Activated naive CD8-positive, alpha-beta T cell treated with anti-CD3 and anti-CD28 coated beads, Interleukin-2, amount 10 ng/mL, durations not matched to agents 7 days and 5 days (primary cell): ENCODE results near the gene FBXO46. TPM values are rescaled to one million over a fixed set of nuclear protein-coding genes. Genes with fewer than 3 reads are reported as not detected.

ENCODE experiments used
- ATAC-seq: fragments of 150-1000 bp; cut with Tn5 transposase; one replicate; pipeline ENCODE4 v1.10.0; 2021; ENCODE audit warnings: low read depth, moderate library complexity
- POLR2A ChIA-PET: fragments of 350-600 bp; sonication (Branson Sonifier 250); formaldehyde crosslinking; loops from one replicate; lab custom pipeline; 2021; ENCODE audit warnings: antibody characterized with exemption; lab: Charles Lee
- DNase-seq: peaks from one replicate; pipeline ENCODE4 v3.0.0; 2021
- H3K27ac Mint-ChIP-seq: one replicate; pipeline ENCODE4 v1.8.0; 2022; ENCODE audit warnings: mild to moderate bottlenecking, mixed read lengths
- H3K27me3 Mint-ChIP-seq: one replicate; pipeline ENCODE4 v1.8.0; 2022; ENCODE audit warnings: mild to moderate bottlenecking, moderate library complexity, mixed read lengths
- H3K36me3 Mint-ChIP-seq: one replicate; pipeline ENCODE4 v1.8.0; 2021; ENCODE audit warnings: mild to moderate bottlenecking, mixed read lengths
- H3K4me1 Mint-ChIP-seq: one replicate; pipeline ENCODE4 v1.8.0; 2021; ENCODE audit warnings: mixed read lengths
- H3K4me3 Mint-ChIP-seq: one replicate; pipeline ENCODE4 v1.8.0; 2022; ENCODE audit warnings: mild to moderate bottlenecking, moderate library complexity, mixed read lengths
- H3K9me3 Mint-ChIP-seq: one replicate; pipeline ENCODE4 v1.8.0; 2021; ENCODE audit warnings: mixed read lengths
- total RNA-seq, 2 experiments: library from RNA; stranded (reverse); gene quantifications; one replicate each; pipeline ENCODE4 v1.2.3, GENCODE V29; 2021

FBXO46 gene
- total RNA-seq, 2 experiments from 2014 or later: 29.9 to 35.5 TPM

- peaks cover 12% of the 10 kb centered on the region for H3K4me1 Mint-ChIP-seq
- peak overlapping the region; percentile 88 for H3K27ac Mint-ChIP-seq
- H3K9me3 Mint-ChIP-seq: no peaks in the 10 kb centered on the region
- H3K27me3 Mint-ChIP-seq: peaks cover 2% of the 10 kb centered on the region
- ATAC-seq (peak; percentile 88), DNase-seq (peak; percentile 94)
- H3K4me3 Mint-ChIP-seq: peak overlapping the region; percentile 86
- POLR2A ChIA-PET: interaction anchor here (0.6 to 1.6 kb wide), 3 partner anchors 11 to 250 kb away, joined by 3 to 5 read pairs (median 5); partner anchors contain the start of genes QPCTL and SNRPD2
- H3K36me3 Mint-ChIP-seq: peaks cover 5% of the 10 kb centered on the region
Measured at GRCh38 chr19:45681391-45682015, 49.2 kb downstream of the FBXO46 start.

GRCh38 chr19:45677351-45678230, 53.1 kb downstream of the FBXO46 start:
- DNase-seq: peak; percentile 82
- peak; percentile 59 for ATAC-seq
- Mint-ChIP-seq H3K27me3 (peaks cover 6% of the 10 kb centered on the region), H3K4me1 (peaks cover 13% of the 10 kb centered on the region), H3K4me3 (peak overlapping the region; percentile 89), H3K9me3 (no peaks in the 10 kb centered on the region), H3K27ac (peak overlapping the region; percentile 80), H3K36me3 (no peaks in the 10 kb centered on the region)
- POLR2A ChIA-PET: interaction anchor here (0.7 to 2.6 kb wide), 4 partner anchors 10 to 40 kb away, joined by 3 to 18 read pairs (median 5); partner anchors contain the start of genes GIPR, QPCTL and SNRPD2

- H3K36me3 Mint-ChIP-seq: no peaks in the 10 kb centered on the region
- peaks cover 11% of the 10 kb centered on the region for H3K4me1 Mint-ChIP-seq
- peaks cover 6% of the 10 kb centered on the region for H3K27me3 Mint-ChIP-seq
- H3K9me3 Mint-ChIP-seq: no peaks in the 10 kb centered on the region
- POLR2A ChIA-PET: interaction anchor here (1.1 to 2.6 kb wide), 3 partner anchors 15 to 41 kb away, joined by 3 to 18 read pairs (median 7); partner anchors contain the start of genes QPCTL and SNRPD2
- DNase-seq (peak; percentile 65), ATAC-seq (peak; percentile 49)
- H3K27ac Mint-ChIP-seq: peak overlapping the region; percentile 34
- peak overlapping the region; percentile 89 for H3K4me3 Mint-ChIP-seq
Measured at GRCh38 chr19:45676851-45677263, 53.8 kb downstream of the FBXO46 start.

- no peak for DNase-seq
- no peak for ATAC-seq
- POLR2A ChIA-PET: no interaction called here
- H3K4me3 Mint-ChIP-seq: no peak overlapping the region
- no peaks in the 10 kb centered on the region for H3K9me3 Mint-ChIP-seq
- H3K4me1 Mint-ChIP-seq: peaks cover 14% of the 10 kb centered on the region
- H3K36me3 Mint-ChIP-seq: no peaks in the 10 kb centered on the region
- no peak overlapping the region for H3K27ac Mint-ChIP-seq
- peaks cover 18% of the 10 kb centered on the region for H3K27me3 Mint-ChIP-seq
Measured at GRCh38 chr19:45674946-45675345, 55.8 kb downstream of the FBXO46 start.

- DNase-seq (peak; percentile 89), ATAC-seq (peak; percentile 22)
- H3K27me3 Mint-ChIP-seq: peaks cover 17% of the 10 kb centered on the region
- POLR2A ChIA-PET: interaction anchor here (0.8 to 1.3 kb wide), 3 partner anchors 9 to 25 kb away, joined by 3 to 5 read pairs (median 5); partner anchors contain the start of genes QPCTL and SNRPD2
- no peak overlapping the region for H3K27ac Mint-ChIP-seq
- peaks cover 26% of the 10 kb centered on the region for H3K4me1 Mint-ChIP-seq
- H3K9me3 Mint-ChIP-seq: no peaks in the 10 kb centered on the region
- no peaks in the 10 kb centered on the region for H3K36me3 Mint-ChIP-seq
- H3K4me3 Mint-ChIP-seq: peak overlapping the region; percentile 92
Measured at GRCh38 chr19:45670670-45671453, 59.8 kb downstream of the FBXO46 start.

GRCh38 chr19:45668342-45668871, 62.3 kb downstream of the FBXO46 start:
- POLR2A ChIA-PET: interaction anchor here (0.8 to 1.4 kb wide), 4 partner anchors 8 to 27 kb away, joined by 3 to 6 read pairs (median 4); partner anchors contain the start of gene SNRPD2
- Mint-ChIP-seq H3K27me3 (peaks cover 15% of the 10 kb centered on the region), H3K4me1 (peaks cover 29% of the 10 kb centered on the region), H3K9me3 (no peaks in the 10 kb centered on the region), H3K27ac (peak overlapping the region; percentile 89), H3K36me3 (no peaks in the 10 kb centered on the region), H3K4me3 (peak overlapping the region; percentile 92)
- ATAC-seq (peak; percentile 8), DNase-seq (peak; percentile 56)

GRCh38 chr19:45667620-45668341, 62.9 kb downstream of the FBXO46 start, which contains the start of gene GIPR:
GIPR (plus strand) TSS chr19:45668221; CDS start chr19:45669521, 1,300 bp downstream.
- Mint-ChIP-seq H3K36me3 (no peaks in the 10 kb centered on the region), H3K4me3 (peak within 1 kb of the TSS; percentile 92), H3K9me3 (no peaks in the 10 kb centered on the region), H3K4me1 (peaks cover 29% of the 10 kb centered on the region), H3K27me3 (peaks cover 17% of the 10 kb centered on the region), H3K27ac (peak within 1 kb of the TSS; percentile 89)
- DNase-seq (peak; percentile 78), ATAC-seq (peak; percentile 57)
- POLR2A ChIA-PET: interaction anchor here (0.8 to 1.4 kb wide), 4 partner anchors 8 to 27 kb away, joined by 3 to 6 read pairs (median 4); partner anchors contain the start of gene SNRPD2

GRCh38 chr19:45664575-45664974, 66.1 kb downstream of the FBXO46 start:
- Mint-ChIP-seq H3K4me3 (no peak overlapping the region), H3K4me1 (peaks cover 18% of the 10 kb centered on the region), H3K27me3 (peaks cover 11% of the 10 kb centered on the region), H3K9me3 (no peaks in the 10 kb centered on the region), H3K27ac (no peak overlapping the region), H3K36me3 (no peaks in the 10 kb centered on the region)
- no peak for ATAC-seq
- DNase-seq: no peak
- POLR2A ChIA-PET: no interaction called here

- Mint-ChIP-seq H3K27me3 (peaks cover 9% of the 10 kb centered on the region), H3K9me3 (no peaks in the 10 kb centered on the region), H3K27ac (no peak overlapping the region), H3K4me1 (peaks cover 14% of the 10 kb centered on the region), H3K4me3 (no peak overlapping the region), H3K36me3 (no peaks in the 10 kb centered on the region)
- ATAC-seq (no peak), DNase-seq (no peak)
- POLR2A ChIA-PET: interaction anchor here (0.7 kb wide), 1 partner anchor 18 kb away, joined by 3 read pairs; no protein-coding TSS in a partner anchor
Measured at GRCh38 chr19:45663800-45664199, 66.9 kb downstream of the FBXO46 start.

GRCh38 chr19:45660636-45661035, 70.1 kb downstream of the FBXO46 start:
- peaks cover 3% of the 10 kb centered on the region for H3K4me1 Mint-ChIP-seq
- peaks cover 9% of the 10 kb centered on the region for H3K27me3 Mint-ChIP-seq
- no peak overlapping the region for H3K4me3 Mint-ChIP-seq
- no peak for DNase-seq
- POLR2A ChIA-PET: no interaction called here
- ATAC-seq: no peak
- H3K27ac Mint-ChIP-seq: no peak overlapping the region
- no peaks in the 10 kb centered on the region for H3K9me3 Mint-ChIP-seq
- no peaks in the 10 kb centered on the region for H3K36me3 Mint-ChIP-seq
